ENCODE results near the gene NLK.

The NLK gene

GRCh38 chr17:28193241-28193640 lies 150.8 kb downstream of the NLK start:
- H3K4me3 ChIP-seq (ENCODE audit: low read depth, low read length) = no peak overlapping the region
- TF ChIP-seq CTCF (IDR thresholded peaks at IDR 0.05; ENCODE audit: low read depth, low read length) = no peak
- in situ Hi-C loops (cut with HindIII; ENCODE audit: low sequenced_read_pairs) = no loop called here
- no peak for DNase-seq (ENCODE audit: low read depth, low spot score)

- no peak for TF ChIP-seq CTCF (IDR thresholded peaks at IDR 0.05; ENCODE audit: low read depth, low read length)
- in situ Hi-C loops (cut with HindIII; ENCODE audit: low sequenced_read_pairs) = no loop called here
- H3K4me3 ChIP-seq (ENCODE audit: low read depth, low read length) = no peak overlapping the region
- DNase-seq (ENCODE audit: low read depth, low spot score) = no peak
These were observed 151.9 kb downstream of the NLK start for GRCh38 chr17:28194382-28194781.

GRCh38 chr17:28196636-28197035 lies 154.2 kb downstream of the NLK start:
- no peak overlapping the region for H3K4me3 ChIP-seq (ENCODE audit: low read depth, low read length)
- DNase-seq (ENCODE audit: low read depth, low spot score) = no peak
- in situ Hi-C loops (cut with HindIII; ENCODE audit: low sequenced_read_pairs) = no loop called here
- TF ChIP-seq CTCF (IDR thresholded peaks at IDR 0.05; ENCODE audit: low read depth, low read length) = no peak

GRCh38 chr17:28199115-28199514 lies 156.6 kb downstream of the NLK start:
- H3K4me3 ChIP-seq (ENCODE audit: low read depth, low read length) = no peak overlapping the region
- in situ Hi-C loops (cut with HindIII; ENCODE audit: low sequenced_read_pairs) = no loop called here
- no peak for TF ChIP-seq CTCF (IDR thresholded peaks at IDR 0.05; ENCODE audit: low read depth, low read length)
- no peak for DNase-seq (ENCODE audit: low read depth, low spot score)

GRCh38 chr17:28199728-28200127 lies 157.3 kb downstream of the NLK start:
- in situ Hi-C loops (cut with HindIII; ENCODE audit: low sequenced_read_pairs) = no loop called here
- TF ChIP-seq CTCF (IDR thresholded peaks at IDR 0.05; ENCODE audit: low read depth, low read length) = no peak
- no peak for DNase-seq (ENCODE audit: low read depth, low spot score)
- H3K4me3 ChIP-seq (ENCODE audit: low read depth, low read length) = no peak overlapping the region

GRCh38 chr17:28201315-28201714 lies 158.8 kb downstream of the NLK start:
- no peak for TF ChIP-seq CTCF (IDR thresholded peaks at IDR 0.05; ENCODE audit: low read depth, low read length)
- no peak for DNase-seq (ENCODE audit: low read depth, low spot score)
- in situ Hi-C loops (cut with HindIII; ENCODE audit: low sequenced_read_pairs) = no loop called here
- no peak overlapping the region for H3K4me3 ChIP-seq (ENCODE audit: low read depth, low read length)

- no peak for TF ChIP-seq CTCF (IDR thresholded peaks at IDR 0.05; ENCODE audit: low read depth, low read length)
- DNase-seq (ENCODE audit: low read depth, low spot score) = no peak
- H3K4me3 ChIP-seq (ENCODE audit: low read depth, low read length) = no peak overlapping the region
- in situ Hi-C loops (cut with HindIII; ENCODE audit: low sequenced_read_pairs) = no loop called here
These were observed 161.8 kb downstream of the NLK start for GRCh38 chr17:28204244-28204643.

All from astrocyte of the spinal cord (primary cell).